ENCODE results near the gene ABHD8. TPM values are rescaled to one million over a fixed set of nuclear protein-coding genes. Genes with fewer than 3 reads are reported as not detected.
A peak's percentile ranks its signal among the peaks of the same experiment; 100 is the strongest.

ABHD8 gene
- total and polyA plus RNA-seq, 2 experiments from 2014 or later, result 5.5 to 16.5 TPM

DNA sequence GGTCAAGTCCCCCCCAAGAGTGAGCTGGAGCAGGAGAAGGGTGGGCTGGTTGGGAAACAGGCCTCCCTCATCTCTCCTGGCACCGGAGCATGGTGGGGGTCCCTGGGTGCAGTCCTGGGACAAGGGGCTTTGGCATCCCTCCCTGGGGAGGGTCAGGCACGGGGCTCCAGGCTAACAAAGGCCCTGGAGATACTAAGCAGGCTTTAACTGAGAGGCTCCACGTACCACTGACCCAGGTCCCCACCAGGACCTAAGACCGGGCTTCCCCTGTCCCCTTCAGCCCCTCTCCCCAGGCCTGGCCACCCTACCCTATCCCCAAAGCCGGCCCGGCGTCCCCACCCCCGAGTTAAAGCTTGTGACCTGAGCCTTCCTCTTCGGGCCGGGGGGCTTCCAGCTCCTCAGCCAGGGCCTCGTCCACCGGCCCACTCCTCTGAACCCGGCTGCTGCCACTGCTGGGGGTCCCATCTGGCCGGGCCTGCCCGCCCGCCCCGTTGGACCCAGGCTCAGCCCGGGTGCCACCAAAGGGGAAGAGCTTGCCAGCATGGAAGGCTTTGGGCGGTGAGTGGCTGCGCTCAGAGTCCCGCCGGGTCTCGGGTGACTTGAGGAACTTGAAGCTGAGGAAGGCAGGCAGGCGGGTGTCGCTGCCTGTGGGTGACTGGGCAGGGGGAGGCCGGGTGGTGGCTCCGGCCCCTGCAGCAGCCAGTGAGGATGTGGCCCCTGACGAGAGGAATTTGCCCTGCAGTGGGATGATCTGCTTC lies 21.3 kb upstream of the ABHD8 start (continued):
- TF ChIP-seq, protein P1, sequence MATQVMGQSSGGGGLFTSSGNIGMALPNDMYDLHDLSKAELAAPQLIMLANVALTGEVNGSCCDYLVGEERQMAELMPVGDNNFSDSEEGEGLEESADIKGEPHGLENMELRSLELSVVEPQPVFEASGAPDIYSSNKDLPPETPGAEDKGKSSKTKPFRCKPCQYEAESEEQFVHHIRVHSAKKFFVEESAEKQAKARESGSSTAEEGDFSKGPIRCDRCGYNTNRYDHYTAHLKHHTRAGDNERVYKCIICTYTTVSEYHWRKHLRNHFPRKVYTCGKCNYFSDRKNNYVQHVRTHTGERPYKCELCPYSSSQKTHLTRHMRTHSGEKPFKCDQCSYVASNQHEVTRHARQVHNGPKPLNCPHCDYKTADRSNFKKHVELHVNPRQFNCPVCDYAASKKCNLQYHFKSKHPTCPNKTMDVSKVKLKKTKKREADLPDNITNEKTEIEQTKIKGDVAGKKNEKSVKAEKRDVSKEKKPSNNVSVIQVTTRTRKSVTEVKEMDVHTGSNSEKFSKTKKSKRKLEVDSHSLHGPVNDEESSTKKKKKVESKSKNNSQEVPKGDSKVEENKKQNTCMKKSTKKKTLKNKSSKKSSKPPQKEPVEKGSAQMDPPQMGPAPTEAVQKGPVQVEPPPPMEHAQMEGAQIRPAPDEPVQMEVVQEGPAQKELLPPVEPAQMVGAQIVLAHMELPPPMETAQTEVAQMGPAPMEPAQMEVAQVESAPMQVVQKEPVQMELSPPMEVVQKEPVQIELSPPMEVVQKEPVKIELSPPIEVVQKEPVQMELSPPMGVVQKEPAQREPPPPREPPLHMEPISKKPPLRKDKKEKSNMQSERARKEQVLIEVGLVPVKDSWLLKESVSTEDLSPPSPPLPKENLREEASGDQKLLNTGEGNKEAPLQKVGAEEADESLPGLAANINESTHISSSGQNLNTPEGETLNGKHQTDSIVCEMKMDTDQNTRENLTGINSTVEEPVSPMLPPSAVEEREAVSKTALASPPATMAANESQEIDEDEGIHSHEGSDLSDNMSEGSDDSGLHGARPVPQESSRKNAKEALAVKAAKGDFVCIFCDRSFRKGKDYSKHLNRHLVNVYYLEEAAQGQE (IDR thresholded peaks at IDR 0.05; ENCODE audit: unreplicated experiment), result no peak
- TF ChIP-seq CREB1 (CRISPR knock-in tag; IDR thresholded peaks at IDR 0.05; ENCODE audit: low read depth) (no peak), POLR2AphosphoS5 (IDR thresholded peaks at IDR 0.05; ENCODE audit: low read depth) (no peak), ZNF114 (CRISPR knock-in tag; IDR thresholded peaks at IDR 0.05) (no peak), EZH2phosphoT487 (IDR thresholded peaks at IDR 0.05; ENCODE audit: unreplicated experiment) (no peak), JUNB (IDR thresholded peaks at IDR 0.05; ENCODE audit: unreplicated experiment) (no peak), NANOG (IDR thresholded peaks at IDR 0.05; ENCODE audit: borderline replicate concordance) (no peak), ZNF331 (CRISPR knock-in tag; IDR thresholded peaks at IDR 0.05; ENCODE audit: low read depth) (no peak)
- TF ChIP-seq, protein P2, sequence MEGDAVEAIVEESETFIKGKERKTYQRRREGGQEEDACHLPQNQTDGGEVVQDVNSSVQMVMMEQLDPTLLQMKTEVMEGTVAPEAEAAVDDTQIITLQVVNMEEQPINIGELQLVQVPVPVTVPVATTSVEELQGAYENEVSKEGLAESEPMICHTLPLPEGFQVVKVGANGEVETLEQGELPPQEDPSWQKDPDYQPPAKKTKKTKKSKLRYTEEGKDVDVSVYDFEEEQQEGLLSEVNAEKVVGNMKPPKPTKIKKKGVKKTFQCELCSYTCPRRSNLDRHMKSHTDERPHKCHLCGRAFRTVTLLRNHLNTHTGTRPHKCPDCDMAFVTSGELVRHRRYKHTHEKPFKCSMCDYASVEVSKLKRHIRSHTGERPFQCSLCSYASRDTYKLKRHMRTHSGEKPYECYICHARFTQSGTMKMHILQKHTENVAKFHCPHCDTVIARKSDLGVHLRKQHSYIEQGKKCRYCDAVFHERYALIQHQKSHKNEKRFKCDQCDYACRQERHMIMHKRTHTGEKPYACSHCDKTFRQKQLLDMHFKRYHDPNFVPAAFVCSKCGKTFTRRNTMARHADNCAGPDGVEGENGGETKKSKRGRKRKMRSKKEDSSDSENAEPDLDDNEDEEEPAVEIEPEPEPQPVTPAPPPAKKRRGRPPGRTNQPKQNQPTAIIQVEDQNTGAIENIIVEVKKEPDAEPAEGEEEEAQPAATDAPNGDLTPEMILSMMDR (conservative IDR thresholded peaks at IDR 0.05; ENCODE audit: low read depth in 2 of 2), result no peak

DNA sequence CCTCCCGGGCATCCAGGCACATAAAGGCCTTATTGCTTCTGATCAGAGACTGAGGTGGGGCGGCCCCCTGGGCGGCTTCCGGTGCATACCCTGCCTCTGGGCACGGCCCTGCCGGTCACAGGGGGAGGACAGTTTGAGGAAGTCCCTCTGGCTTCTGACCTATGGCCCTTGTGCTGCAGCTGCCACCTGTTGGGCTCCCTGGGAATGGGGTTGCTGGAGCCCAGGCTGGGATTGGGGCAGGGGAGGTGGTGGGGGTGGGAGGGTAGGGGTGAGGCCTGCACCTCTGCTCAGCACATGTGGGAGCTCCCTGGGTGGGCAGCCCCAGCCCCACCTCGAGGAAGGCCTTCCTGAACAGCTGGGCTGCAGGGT lies 20.7 kb upstream of the ABHD8 start:
- H3K4me3 Mint-ChIP-seq, result no peak overlapping the region
- H3K9me3 Mint-ChIP-seq, result no peaks in the 10 kb centered on the region; the same call in 2 of the 3 replicates
- no peaks in the 10 kb centered on the region for H3K27me3 ChIP-seq (ENCODE audit: insufficient read depth)
- H3K4me3 ChIP-seq, result no peak overlapping the region
- peaks cover 5% of the 10 kb centered on the region; the same call in 1 of the 2 replicates for H3K36me3 ChIP-seq (ENCODE audit: insufficient read depth)
- H3F3A ChIP-seq (replicated peaks; ENCODE audit: low read depth), result peaks cover 33% of the 10 kb centered on the region
- ATAC-seq (no peak), DNase-seq (ENCODE audit: low spot score) (no peak)
- no peak overlapping the region for H3K27ac ChIP-seq (ENCODE audit: low read depth)
- H4K20me1 ChIP-seq (replicated peaks; ENCODE audit: insufficient read depth), result no peaks in the 10 kb centered on the region; the same call in 1 of the 2 replicates
- no peaks in the 10 kb centered on the region for H3K79me2 ChIP-seq (replicated peaks; ENCODE audit: insufficient read depth)
- peaks cover 32% of the 10 kb centered on the region for H3K36me3 Mint-ChIP-seq (ENCODE audit: low read depth)
- TF ChIP-seq, protein P2 (conservative IDR thresholded peaks at IDR 0.05; ENCODE audit: low read depth in 2 of 2), result 0 out of 4 replicates have a peak, but pooled peaks of 1 of the 2 experiments have one; percentile 8
- no peak for TF ChIP-seq ZNF114 (CRISPR knock-in tag; IDR thresholded peaks at IDR 0.05)
- TF ChIP-seq STAT1 (IDR thresholded peaks at IDR 0.05; ENCODE audit: unreplicated experiment), result no peak
- no peak for TF ChIP-seq POLR2AphosphoS5 (IDR thresholded peaks at IDR 0.05; ENCODE audit: low read depth)
- TF ChIP-seq, protein P3, sequence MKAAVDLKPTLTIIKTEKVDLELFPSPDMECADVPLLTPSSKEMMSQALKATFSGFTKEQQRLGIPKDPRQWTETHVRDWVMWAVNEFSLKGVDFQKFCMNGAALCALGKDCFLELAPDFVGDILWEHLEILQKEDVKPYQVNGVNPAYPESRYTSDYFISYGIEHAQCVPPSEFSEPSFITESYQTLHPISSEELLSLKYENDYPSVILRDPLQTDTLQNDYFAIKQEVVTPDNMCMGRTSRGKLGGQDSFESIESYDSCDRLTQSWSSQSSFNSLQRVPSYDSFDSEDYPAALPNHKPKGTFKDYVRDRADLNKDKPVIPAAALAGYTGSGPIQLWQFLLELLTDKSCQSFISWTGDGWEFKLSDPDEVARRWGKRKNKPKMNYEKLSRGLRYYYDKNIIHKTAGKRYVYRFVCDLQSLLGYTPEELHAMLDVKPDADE (IDR thresholded peaks at IDR 0.05), result no peak
- TF ChIP-seq ZNF331 (CRISPR knock-in tag; IDR thresholded peaks at IDR 0.05; ENCODE audit: low read depth), result no peak
- TF ChIP-seq CREB1 (CRISPR knock-in tag; IDR thresholded peaks at IDR 0.05; ENCODE audit: low read depth), result no peak
- peaks cover 20% of the 10 kb centered on the region for H3K4me1 Mint-ChIP-seq
- H3K4me1 ChIP-seq (ENCODE audit: insufficient read depth), result peaks cover 25% of the 10 kb centered on the region
- no peak overlapping the region for H3K4me2 ChIP-seq
- no peak overlapping the region for H3K27ac Mint-ChIP-seq
- H3K27me3 Mint-ChIP-seq (ENCODE audit: insufficient read depth, low read depth, poor library complexity), result peaks cover 19% of the 10 kb centered on the region
- no peaks in the 10 kb centered on the region for H3K9me2 ChIP-seq (ENCODE audit: insufficient read depth)
- H2AFZ ChIP-seq, result no peak overlapping the region
